Cardiac fibroblast (primary cell): ENCODE measurements around the gene TNFRSF14.

Experiments used
- DNase-seq, 2 donors: peaks; one replicate each; pipeline versions ENCODE4 v3.0.0 to v3.0.0-alpha.2; 2010; ENCODE audit warnings: low read depth in 2 of 2
- H3K4me3 ChIP-seq, 2 donors: replicated peaks in 1 of 2; 1 replicate in 1 of 2; 2 replicates in 1 of 2; pipeline ENCODE4 v1.5.1; 2011; ENCODE audit warnings: low read depth in 2 of 2, low read length in 2 of 2, mild to moderate bottlenecking in 2 of 2, moderate library complexity in 1 of 2
- TF ChIP-seq, protein P1 (sequence below): IDR thresholded peaks from one replicate; pipeline ENCODE4 v1.5.1; 2011; ENCODE audit warnings: low read depth, mild to moderate bottlenecking, low read length, inconsistent platforms

Gene TNFRSF14

DNA sequence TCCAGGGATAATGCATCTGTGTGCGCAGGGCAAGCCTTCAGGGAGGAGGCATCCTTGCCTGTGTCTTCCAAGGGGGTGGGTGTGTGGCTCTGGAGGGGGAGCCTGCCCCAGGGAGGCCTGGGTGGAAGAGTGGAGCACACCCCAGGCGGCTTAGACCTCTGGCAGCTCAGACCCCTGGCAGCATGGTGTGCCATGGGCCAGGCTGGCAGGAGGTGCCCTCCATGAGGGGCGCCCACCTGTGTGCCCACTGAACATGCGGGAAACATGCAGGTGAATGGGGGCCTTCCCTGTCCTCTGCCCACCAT lies 28.7 kb upstream of the TNFRSF14 start:
- no peak for DNase-seq
- TF ChIP-seq, protein P1, sequence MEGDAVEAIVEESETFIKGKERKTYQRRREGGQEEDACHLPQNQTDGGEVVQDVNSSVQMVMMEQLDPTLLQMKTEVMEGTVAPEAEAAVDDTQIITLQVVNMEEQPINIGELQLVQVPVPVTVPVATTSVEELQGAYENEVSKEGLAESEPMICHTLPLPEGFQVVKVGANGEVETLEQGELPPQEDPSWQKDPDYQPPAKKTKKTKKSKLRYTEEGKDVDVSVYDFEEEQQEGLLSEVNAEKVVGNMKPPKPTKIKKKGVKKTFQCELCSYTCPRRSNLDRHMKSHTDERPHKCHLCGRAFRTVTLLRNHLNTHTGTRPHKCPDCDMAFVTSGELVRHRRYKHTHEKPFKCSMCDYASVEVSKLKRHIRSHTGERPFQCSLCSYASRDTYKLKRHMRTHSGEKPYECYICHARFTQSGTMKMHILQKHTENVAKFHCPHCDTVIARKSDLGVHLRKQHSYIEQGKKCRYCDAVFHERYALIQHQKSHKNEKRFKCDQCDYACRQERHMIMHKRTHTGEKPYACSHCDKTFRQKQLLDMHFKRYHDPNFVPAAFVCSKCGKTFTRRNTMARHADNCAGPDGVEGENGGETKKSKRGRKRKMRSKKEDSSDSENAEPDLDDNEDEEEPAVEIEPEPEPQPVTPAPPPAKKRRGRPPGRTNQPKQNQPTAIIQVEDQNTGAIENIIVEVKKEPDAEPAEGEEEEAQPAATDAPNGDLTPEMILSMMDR, result no peak
- H3K4me3 ChIP-seq, result no peak overlapping the region

DNA sequence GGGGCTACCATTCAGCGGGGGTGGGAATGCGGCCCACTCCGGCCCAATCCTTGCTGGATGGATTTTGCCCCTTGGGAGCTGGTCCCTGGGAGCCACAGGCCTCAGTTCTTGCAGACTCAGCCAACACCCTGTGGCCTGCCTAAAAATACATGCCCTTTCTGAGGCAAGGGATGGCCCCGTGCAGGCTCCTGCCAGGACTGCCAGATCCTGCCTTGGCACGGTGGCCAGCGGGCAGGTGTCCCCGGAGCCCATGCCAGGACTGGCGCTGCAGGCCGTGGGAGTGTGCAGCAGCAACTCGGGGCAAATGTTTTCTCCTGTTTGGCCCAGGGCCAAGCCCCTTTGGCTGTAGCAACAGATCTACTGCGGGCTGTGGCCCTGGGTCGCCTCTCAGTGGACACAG lies 28.2 kb upstream of the TNFRSF14 start:
- DNase-seq, result no peak
- H3K4me3 ChIP-seq, result no peak overlapping the region
- TF ChIP-seq, protein P1, result no peak

DNA sequence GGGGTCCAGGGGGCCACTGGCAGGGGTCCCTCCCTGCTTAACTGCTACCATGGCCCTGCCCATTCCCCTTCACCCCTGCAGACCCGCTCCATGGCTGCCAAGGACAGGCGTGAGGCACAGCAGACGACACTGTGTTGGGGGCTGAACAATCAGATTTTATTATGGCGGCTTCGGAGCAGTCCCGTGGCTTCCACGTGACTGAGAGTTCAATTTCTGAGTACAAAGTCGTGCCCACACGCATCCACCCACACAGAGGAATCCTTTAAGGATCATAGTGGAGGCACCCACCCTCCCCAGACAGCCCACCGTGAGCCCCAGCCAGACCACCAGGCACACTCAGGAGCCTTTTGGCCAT lies 27.6 kb upstream of the TNFRSF14 start:
- TF ChIP-seq, protein P1, result no peak
- no peak for DNase-seq

DNA sequence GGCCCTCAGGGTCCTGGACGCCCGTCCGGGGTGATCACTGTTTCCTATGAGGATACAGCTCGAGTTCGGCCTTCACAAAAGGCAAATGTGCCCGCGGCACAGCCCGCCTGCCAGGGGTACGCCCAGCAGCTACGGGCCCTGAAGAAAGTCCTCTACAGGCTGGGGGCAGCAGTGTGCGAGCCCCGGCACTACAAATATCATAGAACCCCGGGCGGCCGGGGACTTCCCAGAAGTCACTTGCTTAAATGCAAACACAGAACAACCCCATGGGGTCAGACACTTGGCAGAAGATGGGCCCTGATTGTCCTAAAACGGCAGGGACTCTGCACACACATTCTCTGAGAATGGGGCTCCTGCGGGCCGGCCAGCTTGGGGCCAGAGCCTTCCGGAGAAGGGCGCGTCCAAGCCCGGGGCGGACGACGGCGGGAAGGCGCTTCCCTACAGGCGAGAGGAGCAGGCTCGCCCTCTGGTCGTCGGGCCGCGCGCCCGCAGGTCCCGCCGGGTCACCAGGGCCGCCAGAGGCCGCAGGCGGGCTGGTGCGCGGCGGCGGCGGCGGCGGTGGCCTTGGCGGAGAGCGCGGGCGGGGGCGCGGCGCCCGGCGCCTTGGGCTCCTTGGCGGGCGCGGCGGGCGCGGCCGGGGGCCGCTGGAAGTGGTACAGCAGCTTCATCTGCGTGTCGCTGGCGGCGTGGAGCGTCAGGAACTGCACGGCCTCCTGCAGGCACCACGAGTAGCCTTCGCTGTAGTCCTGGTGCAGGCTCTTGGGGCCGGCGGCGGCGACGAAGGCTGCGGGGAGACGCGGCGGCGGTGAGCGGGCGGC lies 27.0 kb upstream of the TNFRSF14 start:
- no peak overlapping the region for H3K4me3 ChIP-seq
- DNase-seq, result no peak
- TF ChIP-seq, protein P1, result no peak

More for the DNA sequence above, 27.6 kb upstream of the TNFRSF14 start:
- H3K4me3 ChIP-seq, result no peak overlapping the region

DNA sequence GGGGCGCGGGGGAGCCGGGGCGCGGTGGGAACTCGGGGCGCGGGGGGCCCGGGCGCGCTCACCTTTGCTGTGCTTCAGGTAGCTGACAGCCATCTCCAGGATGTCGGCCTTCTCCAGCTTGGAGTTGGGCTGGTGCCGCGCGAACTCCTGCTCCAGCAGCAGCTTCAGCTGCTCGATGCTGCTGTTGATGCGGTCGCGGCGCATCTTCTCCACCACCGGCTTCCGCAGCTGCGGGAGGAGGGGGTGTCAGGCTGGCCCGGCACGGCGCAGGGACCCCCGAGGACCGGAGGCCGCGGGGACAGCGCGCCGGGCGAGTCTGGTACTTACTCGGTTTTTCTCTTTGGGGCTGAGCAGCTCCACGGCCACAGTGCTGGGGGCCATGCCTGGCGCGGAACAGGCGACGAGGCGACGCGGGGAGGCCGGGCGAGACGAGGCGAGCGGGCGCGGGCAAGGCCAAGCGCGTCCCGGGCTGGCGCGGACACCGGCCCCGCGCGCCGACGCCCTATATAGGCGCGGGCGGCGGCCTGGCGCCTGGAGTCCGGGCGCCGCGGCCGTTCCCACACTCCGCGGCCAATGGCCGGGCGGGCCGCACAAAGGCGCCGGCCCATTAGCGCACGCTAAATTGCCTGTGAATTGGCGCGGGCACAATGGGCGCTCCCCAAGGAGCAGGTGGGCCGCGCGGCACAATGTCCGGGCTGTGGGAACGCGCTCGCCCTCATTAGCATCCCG lies 26.2 kb upstream of the TNFRSF14 start, which contains the start of gene HES5:
TSS of gene HES5 (minus strand) at position 480 of the 729 bp plus-strand sequence. CDS start at position 381, 99 bp downstream.
- TF ChIP-seq, protein P1, result no peak
- no peak within 1 kb of the TSS for H3K4me3 ChIP-seq
- no peak for DNase-seq

DNA sequence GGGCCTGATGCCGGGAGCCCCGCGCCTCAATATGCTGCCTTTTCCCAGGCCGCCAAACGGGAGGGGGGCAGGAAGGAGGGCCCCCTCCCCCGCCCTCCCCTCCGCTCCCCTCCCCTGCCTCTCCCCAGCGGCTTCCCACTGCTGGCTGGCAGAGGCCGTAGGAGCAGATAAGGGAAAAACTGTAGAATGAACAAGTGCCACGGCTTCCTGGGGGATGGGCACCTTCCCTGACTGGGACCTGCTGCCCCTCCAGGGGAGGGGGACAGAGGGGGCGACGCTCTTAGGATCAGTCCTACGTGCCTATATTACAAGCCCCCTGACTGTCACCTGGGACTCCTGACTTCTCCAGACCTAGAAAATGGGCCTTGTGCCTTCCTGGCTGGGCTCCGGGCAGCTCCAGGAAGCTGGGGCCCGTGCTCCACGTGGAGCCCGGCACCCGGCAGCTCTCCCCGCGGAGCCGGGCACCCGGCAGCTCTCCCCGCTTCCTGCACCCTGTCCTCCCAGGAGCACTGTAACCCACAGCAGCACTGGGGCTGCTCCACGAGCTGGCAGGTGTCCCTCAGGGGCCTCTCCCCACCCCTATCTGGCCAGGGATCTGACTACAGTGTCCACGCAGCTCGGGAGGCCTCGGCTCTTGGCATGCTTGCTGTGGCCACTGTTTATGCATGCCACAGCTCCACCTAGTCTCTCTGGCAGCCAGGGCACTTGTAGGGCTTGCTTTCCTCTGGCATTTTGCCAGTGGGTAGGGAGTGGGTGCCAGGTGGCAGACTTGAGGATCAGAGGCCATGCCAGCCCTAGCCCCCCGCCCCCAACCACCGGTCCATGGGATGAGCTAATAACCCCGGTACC lies 25.4 kb upstream of the TNFRSF14 start:
- DNase-seq, result no peak
- TF ChIP-seq, protein P1, result no peak
- H3K4me3 ChIP-seq, result no peak overlapping the region
